Measurements from ENCODE around the gene TBXAS1. TPM values are rescaled to one million over a fixed set of nuclear protein-coding genes. Genes with fewer than 3 reads are reported as not detected.

Gene TBXAS1
- total and polyA plus RNA-seq, 4 donors: 4.1 to 22.4 (median 12.2) TPM

DNA sequence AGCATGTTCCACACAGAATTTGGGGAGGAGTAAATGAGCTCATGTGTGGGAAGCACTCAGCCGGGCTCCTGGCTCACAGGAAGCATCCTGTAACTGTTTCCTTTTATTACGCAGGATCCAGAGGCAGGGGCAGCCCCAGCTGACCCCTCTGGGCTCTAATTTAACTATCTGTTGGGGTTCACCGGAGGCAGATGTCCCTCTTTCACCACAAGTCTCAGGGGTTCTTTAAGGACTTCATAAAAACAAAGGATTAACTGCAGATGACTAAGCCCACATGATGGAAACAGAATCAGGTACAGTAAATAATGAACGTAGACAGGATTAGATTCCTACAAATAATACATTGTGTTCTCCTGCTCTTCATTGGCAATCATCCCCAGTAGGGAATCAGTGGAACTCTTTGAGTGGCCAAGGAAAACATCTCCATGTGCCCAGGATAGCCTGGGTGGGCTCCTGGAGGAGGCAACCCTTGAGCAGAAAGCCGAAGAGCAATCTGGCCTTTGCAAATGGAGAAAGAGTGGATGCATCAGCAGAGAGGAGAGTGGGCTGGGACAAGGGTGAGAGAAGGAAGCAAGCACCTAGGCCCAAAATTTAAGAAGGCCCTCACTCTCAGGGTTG, 24.6 kb downstream of the TBXAS1 start:
- Histone ChIP-seq H3K9me3 (ENCODE audit: control insufficient read depth in 4 of 4, low read length in 3 of 4) (no peaks in the 10 kb centered on the region), H3K4me1 (ENCODE audit: control insufficient read depth in 4 of 4, insufficient read depth in 4 of 4, low read length in 3 of 4) (no peaks in the 10 kb centered on the region), H3K27me3 (ENCODE audit: control insufficient read depth in 4 of 4, insufficient read depth in 4 of 4, low read length in 3 of 4) (no peaks in the 10 kb centered on the region), H3K27ac (ENCODE audit: low read depth in 1 of 2, low read length in 2 of 2) (peak overlapping the region in 1 of 2 donors; percentile 59), H3K36me3 (ENCODE audit: control insufficient read depth in 4 of 4, insufficient read depth in 3 of 4, low read depth in 1 of 4, low read length in 3 of 4) (no peaks in the 10 kb centered on the region), H3K4me3 (ENCODE audit: low read depth in 1 of 3, low read length in 3 of 3) (no peak overlapping the region), H3K9ac (ENCODE audit: low read depth in 1 of 2, low read length in 2 of 2) (no peak overlapping the region)
- no peak for DNase-seq (ENCODE audit: low spot score)
- WGBS: 77% methylated on average over 5 of the region's 5 CpGs
- TF ChIP-seq YY1 (IDR thresholded peaks at IDR 0.05) (no peak), NR2F2 (IDR thresholded peaks at IDR 0.05) (no peak), GABPA (IDR thresholded peaks at IDR 0.05 in 1 of 2, conservative IDR thresholded peaks at IDR 0.05 in 1 of 2) (no peak), HNF4G (IDR thresholded peaks at IDR 0.05) (no peak), SP1 (IDR thresholded peaks at IDR 0.05) (no peak), HNF4A (conservative IDR thresholded peaks at IDR 0.05) (no peak)
- TF ChIP-seq, protein P1, sequence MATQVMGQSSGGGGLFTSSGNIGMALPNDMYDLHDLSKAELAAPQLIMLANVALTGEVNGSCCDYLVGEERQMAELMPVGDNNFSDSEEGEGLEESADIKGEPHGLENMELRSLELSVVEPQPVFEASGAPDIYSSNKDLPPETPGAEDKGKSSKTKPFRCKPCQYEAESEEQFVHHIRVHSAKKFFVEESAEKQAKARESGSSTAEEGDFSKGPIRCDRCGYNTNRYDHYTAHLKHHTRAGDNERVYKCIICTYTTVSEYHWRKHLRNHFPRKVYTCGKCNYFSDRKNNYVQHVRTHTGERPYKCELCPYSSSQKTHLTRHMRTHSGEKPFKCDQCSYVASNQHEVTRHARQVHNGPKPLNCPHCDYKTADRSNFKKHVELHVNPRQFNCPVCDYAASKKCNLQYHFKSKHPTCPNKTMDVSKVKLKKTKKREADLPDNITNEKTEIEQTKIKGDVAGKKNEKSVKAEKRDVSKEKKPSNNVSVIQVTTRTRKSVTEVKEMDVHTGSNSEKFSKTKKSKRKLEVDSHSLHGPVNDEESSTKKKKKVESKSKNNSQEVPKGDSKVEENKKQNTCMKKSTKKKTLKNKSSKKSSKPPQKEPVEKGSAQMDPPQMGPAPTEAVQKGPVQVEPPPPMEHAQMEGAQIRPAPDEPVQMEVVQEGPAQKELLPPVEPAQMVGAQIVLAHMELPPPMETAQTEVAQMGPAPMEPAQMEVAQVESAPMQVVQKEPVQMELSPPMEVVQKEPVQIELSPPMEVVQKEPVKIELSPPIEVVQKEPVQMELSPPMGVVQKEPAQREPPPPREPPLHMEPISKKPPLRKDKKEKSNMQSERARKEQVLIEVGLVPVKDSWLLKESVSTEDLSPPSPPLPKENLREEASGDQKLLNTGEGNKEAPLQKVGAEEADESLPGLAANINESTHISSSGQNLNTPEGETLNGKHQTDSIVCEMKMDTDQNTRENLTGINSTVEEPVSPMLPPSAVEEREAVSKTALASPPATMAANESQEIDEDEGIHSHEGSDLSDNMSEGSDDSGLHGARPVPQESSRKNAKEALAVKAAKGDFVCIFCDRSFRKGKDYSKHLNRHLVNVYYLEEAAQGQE (IDR thresholded peaks at IDR 0.05): no peak
- TF ChIP-seq, protein P2, sequence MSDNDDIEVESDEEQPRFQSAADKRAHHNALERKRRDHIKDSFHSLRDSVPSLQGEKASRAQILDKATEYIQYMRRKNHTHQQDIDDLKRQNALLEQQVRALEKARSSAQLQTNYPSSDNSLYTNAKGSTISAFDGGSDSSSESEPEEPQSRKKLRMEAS (IDR thresholded peaks at IDR 0.05): no peak
- TF ChIP-seq, protein P3, sequence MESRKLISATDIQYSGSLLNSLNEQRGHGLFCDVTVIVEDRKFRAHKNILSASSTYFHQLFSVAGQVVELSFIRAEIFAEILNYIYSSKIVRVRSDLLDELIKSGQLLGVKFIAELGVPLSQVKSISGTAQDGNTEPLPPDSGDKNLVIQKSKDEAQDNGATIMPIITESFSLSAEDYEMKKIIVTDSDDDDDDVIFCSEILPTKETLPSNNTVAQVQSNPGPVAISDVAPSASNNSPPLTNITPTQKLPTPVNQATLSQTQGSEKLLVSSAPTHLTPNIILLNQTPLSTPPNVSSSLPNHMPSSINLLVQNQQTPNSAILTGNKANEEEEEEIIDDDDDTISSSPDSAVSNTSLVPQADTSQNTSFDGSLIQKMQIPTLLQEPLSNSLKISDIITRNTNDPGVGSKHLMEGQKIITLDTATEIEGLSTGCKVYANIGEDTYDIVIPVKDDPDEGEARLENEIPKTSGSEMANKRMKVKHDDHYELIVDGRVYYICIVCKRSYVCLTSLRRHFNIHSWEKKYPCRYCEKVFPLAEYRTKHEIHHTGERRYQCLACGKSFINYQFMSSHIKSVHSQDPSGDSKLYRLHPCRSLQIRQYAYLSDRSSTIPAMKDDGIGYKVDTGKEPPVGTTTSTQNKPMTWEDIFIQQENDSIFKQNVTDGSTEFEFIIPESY (IDR thresholded peaks at IDR 0.05): no peak

DNA sequence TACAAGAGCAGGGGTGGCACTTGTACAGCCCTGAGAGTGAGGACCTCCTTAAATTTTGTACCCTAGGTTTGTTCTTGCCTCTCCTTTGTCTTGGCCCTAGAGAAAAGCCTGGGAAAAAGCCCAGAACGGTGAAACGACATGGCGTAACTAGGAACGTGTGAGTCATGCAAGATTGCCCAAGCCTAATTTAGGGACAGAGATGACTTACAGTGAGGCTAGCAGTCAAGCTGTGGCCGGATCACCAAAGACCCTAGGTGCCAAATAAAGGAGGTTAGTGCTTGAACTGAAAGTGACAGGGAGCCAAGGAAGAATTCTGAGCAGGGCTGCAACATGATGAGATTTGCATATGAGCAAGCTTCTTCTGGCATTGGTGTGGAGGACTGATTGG, 25.1 kb downstream of the TBXAS1 start:
- Histone ChIP-seq H3K27me3 (ENCODE audit: control insufficient read depth in 4 of 4, insufficient read depth in 4 of 4, low read length in 3 of 4) (no peaks in the 10 kb centered on the region), H3K4me3 (ENCODE audit: low read depth in 1 of 3, low read length in 3 of 3) (no peak overlapping the region), H3K4me1 (ENCODE audit: control insufficient read depth in 4 of 4, insufficient read depth in 4 of 4, low read length in 3 of 4) (no peaks in the 10 kb centered on the region), H3K36me3 (ENCODE audit: control insufficient read depth in 4 of 4, insufficient read depth in 3 of 4, low read depth in 1 of 4, low read length in 3 of 4) (no peaks in the 10 kb centered on the region), H3K9ac (ENCODE audit: low read depth in 1 of 2, low read length in 2 of 2) (no peak overlapping the region), H3K9me3 (ENCODE audit: control insufficient read depth in 4 of 4, low read length in 3 of 4) (no peaks in the 10 kb centered on the region), H3K27ac (ENCODE audit: low read depth in 1 of 2, low read length in 2 of 2) (peak overlapping the region in 1 of 2 donors; percentile 59)
- 86% methylated on average over 5 of the region's 5 CpGs for WGBS
- TF ChIP-seq JUND (IDR thresholded peaks at IDR 0.05) (peak in 1 of 2 donors; percentile 31), FOXA1 (IDR thresholded peaks at IDR 0.05) (no peak)
- no peak for DNase-seq (ENCODE audit: low spot score)

DNA sequence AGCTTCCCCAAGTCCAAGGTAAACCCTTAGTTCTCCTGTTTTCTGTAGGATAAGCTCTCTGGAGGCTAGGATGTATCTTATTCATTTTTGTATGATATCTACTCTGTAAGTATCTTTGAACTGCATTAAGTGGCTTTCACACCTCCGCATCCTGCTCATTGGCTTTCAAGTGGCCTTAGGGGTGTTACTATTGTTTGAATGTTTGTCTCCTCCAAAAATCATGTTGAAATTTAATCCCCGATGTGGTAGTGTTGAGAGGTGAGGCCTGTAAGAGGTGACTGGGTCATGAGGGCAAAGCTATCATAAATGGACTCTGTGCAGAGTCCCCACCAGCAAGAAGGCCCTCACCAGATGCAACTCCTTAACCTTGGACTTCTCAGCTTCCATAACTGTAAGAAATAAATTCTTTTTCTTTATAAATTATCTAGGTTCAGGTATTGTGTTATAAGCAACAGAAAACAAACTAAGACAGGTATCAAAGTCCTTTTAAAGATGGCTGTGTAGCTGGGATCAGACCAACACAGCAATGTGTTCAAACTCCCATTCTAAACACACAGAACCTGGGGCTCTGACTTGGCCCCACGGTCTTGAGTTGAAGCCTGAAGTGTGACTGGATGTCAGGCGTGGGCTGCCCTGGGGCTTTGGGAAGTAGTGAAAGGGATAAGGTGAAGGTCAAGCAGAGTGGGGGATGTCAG, 25.9 kb downstream of the TBXAS1 start:
- H3K36me3 ChIP-seq (ENCODE audit: control insufficient read depth in 4 of 4, insufficient read depth in 3 of 4, low read depth in 1 of 4, low read length in 3 of 4): no peaks in the 10 kb centered on the region
- no peak for DNase-seq (ENCODE audit: low spot score)
- H3K4me1 ChIP-seq (ENCODE audit: control insufficient read depth in 4 of 4, insufficient read depth in 4 of 4, low read length in 3 of 4): no peaks in the 10 kb centered on the region
- no peaks in the 10 kb centered on the region for H3K27me3 ChIP-seq (ENCODE audit: control insufficient read depth in 4 of 4, insufficient read depth in 4 of 4, low read length in 3 of 4)
- no peak overlapping the region for H3K9ac ChIP-seq (ENCODE audit: low read depth in 1 of 2, low read length in 2 of 2)
- no peaks in the 10 kb centered on the region for H3K9me3 ChIP-seq (ENCODE audit: control insufficient read depth in 4 of 4, low read length in 3 of 4)
- peak overlapping the region in 1 of 2 donors; percentile 63 for H3K27ac ChIP-seq (ENCODE audit: low read depth in 1 of 2, low read length in 2 of 2)
- TF ChIP-seq HNF4A (conservative IDR thresholded peaks at IDR 0.05) (no peak), HNF4G (IDR thresholded peaks at IDR 0.05) (no peak), NR2F2 (IDR thresholded peaks at IDR 0.05) (no peak), SP1 (IDR thresholded peaks at IDR 0.05) (no peak), RAD21 (IDR thresholded peaks at IDR 0.05) (no peak), EGR1 (IDR thresholded peaks at IDR 0.05; ENCODE audit: low read depth in 2 of 2) (no peak)
- TF ChIP-seq, protein P4, sequence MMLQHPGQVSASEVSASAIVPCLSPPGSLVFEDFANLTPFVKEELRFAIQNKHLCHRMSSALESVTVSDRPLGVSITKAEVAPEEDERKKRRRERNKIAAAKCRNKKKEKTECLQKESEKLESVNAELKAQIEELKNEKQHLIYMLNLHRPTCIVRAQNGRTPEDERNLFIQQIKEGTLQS (IDR thresholded peaks at IDR 0.05): no peak
- TF ChIP-seq, protein P3 (IDR thresholded peaks at IDR 0.05): no peak
- no peak overlapping the region for H3K4me3 ChIP-seq (ENCODE audit: low read depth in 1 of 3, low read length in 3 of 3)
- 76% methylated on average over 4 of the region's 4 CpGs for WGBS

All from liver (tissue), 9 donors.